Measurements from ENCODE around the gene ABCB11.
"Not testable (repeated sequence)": the region's sequence is repeated elsewhere in the genome, so short reads cannot be mapped to it uniquely, and the experiment has no call there.

Gene ABCB11

GRCh38 chr2:168894720-168895119 is 136.4 kb downstream of the ABCB11 start:
- no peak for DNase-seq

- no peak for DNase-seq
Observed at GRCh38 chr2:168894101-168894500, 137.0 kb downstream of the ABCB11 start.

- DNase-seq, result no peak
Observed at GRCh38 chr2:168892327-168892726, 138.8 kb downstream of the ABCB11 start.

GRCh38 chr2:168890006-168890782 is 140.9 kb downstream of the ABCB11 start, which contains the start of gene SPC25:
Gene SPC25, minus strand, starts transcription at chr2:168890430. Its CDS starts 911 bp downstream, at chr2:168889519.
- peak; percentile 12 to 91 (median 73) for DNase-seq

- no peak for DNase-seq
Observed at GRCh38 chr2:168889635-168890005, 141.5 kb downstream of the ABCB11 start.

- DNase-seq, result no peak
Observed at GRCh38 chr2:168884975-168885374, 146.1 kb downstream of the ABCB11 start.

- DNase-seq, result not testable (repeated sequence)
Observed at GRCh38 chr2:168882163-168882562, 149.0 kb downstream of the ABCB11 start.

GRCh38 chr2:168874368-168875054 is 156.6 kb downstream of the ABCB11 start:
- no peak for DNase-seq

- not testable (repeated sequence) for DNase-seq
Observed at GRCh38 chr2:168870824-168871223, 160.3 kb downstream of the ABCB11 start.
